Muscle of arm (tissue), 12 donors: ENCODE data around the gene TGFBR2. TPM values are rescaled to one million over a fixed set of nuclear protein-coding genes. Genes with fewer than 3 reads are reported as not detected.
"Not testable (repeated sequence)": the region's sequence is repeated elsewhere in the genome, so short reads cannot be mapped to it uniquely, and the experiment has no call there.

ENCODE experiments used
- DNase-seq: peaks from one replicate; pipeline ENCODE4 v3.0.0-alpha.2; 2013
- polyA plus RNA-seq, 12 donors: library from polyadenylated mRNA; unstranded; fragments of 120-200 nt; gene quantifications; one replicate each; pipeline ENCODE4 v1.2.1, GENCODE V29; 2013; ENCODE audit not compliant: insufficient read length in 12 of 12

TGFBR2 gene
- polyA plus RNA-seq, 12 donors, result 55.8 to 139 (median 66.5) TPM

DNA sequence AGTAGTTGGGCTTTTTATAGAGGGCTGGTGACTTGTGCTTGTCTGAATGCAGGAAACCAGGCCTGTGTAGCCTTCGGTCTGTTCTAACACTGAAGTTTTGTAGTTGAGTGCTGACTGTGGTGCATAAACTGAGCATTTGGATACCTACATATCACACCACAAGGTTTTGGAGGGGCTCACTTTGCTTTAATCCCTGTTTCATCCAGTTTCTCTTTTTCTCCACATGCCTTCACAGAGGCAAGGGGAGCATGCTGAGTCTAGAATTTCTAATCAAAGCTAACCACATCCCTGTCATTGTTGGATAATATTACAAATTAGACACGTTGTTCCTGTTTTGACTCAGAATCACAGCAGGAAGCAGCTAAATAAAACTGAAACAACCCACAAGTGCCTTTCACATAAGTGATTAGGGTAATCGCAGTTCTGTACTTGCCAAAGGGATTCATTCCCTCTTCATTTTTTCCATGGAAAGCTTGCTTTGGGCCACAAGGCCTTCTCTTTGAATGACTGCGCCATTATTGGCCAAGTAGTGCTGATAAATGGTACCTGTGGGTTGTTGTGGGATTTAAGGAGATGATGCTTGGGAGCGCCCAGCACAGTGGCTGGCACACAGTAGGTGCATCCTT, 48.9 kb downstream of the TGFBR2 start:
- no peak for DNase-seq

DNA sequence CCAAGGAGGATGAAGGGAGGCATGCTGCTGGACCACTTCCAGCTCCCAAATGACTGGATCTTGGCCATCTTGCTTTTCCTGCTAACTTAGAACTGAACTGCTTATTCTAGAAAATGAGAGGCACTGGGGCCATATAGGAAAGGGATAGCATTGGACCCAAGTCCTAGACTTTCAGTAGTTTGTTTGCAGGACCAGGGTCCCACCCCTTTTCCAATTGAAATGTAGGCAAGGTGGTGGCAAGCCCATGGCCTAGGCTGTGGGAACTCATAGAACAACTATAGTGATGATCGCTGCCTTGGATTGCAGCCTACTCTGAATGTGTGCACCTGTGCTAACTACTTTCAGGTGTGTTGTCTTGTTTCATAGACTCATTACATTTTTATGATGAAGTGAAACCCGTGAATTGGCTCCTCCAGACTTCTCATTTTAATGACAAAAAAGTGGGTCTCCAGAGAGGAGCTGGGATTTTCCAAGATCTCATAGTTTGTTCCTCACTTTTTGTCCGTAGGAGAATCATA, 50.3 kb downstream of the TGFBR2 start:
- DNase-seq, result no peak

DNA sequence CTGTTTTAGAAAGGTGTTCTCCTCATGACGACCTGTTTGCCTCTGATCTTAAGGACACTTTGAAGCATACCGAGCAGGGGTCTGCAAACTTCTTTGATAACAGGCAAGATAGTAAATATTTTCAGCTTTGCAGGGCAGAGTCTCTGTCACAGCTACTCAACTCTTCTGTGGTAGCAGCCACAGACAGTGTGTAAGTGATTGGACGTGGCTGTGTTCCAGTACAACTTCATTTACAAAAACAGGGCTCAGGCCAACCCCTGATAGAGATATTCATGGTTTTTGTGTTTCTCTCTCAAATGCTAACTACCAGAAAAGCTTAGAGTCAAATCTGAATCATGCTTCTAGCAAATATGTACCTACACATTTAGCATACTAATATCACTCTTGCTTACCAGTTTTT, 51.5 kb downstream of the TGFBR2 start:
- no peak for DNase-seq

DNA sequence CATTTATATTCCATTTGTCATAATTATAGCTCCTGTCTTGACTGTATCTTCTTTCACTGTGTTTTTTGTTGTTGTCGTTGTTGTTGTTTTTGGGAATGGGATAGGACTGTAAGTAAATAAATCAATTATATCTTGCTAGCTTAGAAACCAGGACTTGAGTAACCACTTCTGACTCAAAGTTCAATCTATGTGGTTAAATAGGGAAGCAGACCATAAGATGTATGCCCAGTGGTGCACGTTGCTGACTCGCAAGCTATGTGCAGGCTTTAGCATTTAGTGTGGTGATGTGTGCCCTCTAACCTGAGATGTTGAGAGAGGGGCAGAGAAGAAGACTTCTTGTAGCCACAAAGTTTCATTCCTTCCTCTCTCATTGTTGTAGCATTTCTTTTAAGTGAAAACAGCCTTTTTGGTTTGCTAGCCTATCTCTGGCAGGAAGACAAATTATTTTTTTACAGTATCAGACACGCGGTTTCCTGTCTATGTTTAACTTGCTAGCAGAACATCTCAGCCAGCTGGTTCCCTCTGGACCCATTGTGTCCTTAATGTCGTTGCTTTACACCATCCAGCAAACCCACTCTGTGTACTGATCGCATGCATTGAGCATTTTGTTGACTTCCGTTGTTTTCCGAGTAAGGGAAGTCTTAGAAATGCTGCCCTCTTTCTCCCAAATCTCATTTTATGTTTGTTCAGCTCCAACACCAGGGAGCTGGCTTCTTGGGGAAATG, 52.1 kb downstream of the TGFBR2 start:
- peak; percentile 57 for DNase-seq

DNA sequence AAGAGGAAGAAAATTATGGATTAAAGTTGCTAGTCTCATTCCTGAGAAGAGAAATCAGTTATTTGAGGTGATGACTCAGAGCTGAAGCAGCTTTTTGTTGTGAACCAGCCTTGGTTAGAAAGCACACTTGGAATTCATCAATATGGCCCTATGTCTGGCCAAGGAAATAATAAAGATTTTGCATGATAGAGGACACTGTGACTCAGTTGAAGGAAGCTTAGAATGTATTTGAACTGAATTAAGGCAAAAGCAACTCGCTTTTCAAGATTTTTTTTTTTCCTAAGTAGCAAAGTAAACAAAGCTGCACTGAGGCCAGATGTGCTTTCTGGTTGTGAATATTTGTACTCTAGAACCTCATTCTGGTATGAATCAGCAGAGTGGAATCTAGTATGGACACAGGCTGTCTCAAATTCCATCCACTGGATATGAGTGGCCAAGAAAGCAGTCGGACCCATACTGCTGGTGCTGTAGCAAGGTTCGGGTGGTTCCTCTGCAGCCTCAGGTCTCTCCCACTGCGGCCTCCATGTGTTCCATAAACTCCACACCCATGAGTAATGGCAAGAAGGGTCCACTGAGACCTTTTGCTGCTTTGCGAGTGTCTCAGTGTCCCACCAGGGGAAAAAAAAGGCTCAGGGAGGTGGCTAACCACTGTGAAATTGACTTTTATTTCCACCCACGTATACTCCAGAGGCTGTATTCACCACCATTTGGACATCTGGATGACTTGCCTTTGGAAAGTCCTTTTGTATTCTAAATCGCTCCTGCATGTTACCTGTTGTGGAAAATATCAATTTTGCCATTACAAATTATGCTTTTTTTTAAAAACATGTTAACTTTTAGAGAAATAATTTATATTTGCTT, 53.1 kb downstream of the TGFBR2 start:
- DNase-seq, result no peak

DNA sequence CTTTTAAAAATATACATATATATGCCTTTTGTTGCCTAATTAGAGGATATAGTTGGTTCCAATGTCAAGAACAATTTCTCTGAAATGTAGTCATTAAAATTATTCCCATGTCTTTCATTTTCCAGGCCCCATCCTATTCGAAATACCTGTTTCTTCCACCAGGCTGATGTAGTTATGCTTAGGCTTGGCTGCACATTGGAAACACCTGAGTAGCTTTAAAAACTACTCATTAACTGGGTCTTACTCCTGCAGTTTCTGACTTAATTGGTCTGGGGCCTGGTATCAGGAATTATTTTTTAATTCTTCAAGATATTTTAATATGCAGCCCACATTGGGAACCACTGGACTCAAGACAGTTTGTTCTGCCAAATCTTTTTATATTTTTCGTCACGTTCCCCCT, 53.7 kb downstream of the TGFBR2 start:
- DNase-seq, result no peak

DNA sequence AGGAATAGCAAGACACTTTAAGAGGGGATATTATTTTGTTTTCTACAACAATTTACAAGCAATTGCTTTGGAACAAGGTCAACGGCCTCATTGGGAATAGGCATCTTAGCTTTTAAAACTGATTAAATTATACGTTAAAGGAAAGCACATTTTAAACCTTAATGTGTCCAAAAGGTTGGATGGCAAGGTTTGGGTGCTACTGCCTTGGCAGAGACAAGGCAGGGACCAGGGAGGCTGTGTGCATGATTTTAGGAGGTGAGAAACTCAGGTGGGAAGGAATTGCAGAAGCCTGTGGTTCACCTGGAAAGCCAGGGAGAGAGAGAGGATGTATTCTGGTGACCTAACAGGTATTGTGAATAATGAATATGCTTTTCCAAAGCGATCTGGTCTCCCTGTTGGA, 54.3 kb downstream of the TGFBR2 start:
- no peak for DNase-seq

DNA sequence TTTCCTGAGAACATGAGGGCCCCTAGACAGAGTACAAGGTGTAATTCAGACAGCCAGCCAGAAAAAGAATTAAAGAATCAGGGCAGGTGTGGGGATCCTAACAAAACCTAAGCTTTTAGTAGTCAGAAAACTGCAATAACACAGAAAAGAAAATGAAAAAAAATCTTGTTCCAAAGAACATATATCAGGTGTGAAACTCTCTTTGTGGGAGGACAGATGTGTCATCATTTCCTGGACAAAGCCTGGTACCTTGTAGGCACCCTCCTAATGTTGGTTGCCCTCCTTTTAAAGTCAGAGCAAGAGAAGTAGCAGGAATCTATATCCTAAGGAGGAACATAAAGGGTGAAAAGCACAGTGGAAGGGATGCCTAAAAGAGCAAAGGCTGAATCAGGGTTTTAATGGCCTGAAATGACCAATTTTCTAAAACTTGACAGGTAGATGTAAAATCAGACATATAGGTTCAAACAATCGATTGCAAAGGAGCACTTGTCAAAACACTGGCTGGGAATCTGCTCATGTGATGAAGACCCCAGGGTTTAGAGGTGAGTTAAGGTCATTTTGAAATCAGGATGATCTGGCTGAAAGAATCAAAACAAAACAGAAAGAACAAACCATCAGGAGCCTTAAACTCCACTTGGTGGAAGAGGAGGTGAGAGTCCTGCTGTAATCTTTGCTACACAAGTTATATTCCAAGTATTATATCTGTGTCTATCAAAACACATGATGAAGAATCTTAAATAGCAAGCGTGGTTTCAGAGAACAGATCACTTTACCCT, 54.9 kb downstream of the TGFBR2 start:
- no peak for DNase-seq

DNA sequence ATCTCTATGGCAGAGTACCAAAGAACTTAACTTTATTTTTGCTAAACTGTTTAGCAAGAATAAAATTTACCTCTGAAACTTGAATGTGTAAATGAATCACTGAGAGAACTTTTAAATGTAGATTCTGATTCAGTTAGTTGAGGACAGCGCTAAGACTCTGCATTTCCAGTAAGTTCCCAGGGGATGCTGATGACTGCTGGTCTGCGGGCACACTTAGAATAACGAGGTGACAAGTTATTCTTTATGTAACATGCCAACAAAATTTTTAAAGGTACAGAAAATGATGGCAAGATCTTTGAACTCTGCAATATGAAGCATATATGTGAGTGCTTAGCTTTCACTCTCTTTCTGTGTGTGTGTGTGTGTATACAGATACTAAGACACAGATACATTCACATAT, 56.4 kb downstream of the TGFBR2 start:
- no peak for DNase-seq

DNA sequence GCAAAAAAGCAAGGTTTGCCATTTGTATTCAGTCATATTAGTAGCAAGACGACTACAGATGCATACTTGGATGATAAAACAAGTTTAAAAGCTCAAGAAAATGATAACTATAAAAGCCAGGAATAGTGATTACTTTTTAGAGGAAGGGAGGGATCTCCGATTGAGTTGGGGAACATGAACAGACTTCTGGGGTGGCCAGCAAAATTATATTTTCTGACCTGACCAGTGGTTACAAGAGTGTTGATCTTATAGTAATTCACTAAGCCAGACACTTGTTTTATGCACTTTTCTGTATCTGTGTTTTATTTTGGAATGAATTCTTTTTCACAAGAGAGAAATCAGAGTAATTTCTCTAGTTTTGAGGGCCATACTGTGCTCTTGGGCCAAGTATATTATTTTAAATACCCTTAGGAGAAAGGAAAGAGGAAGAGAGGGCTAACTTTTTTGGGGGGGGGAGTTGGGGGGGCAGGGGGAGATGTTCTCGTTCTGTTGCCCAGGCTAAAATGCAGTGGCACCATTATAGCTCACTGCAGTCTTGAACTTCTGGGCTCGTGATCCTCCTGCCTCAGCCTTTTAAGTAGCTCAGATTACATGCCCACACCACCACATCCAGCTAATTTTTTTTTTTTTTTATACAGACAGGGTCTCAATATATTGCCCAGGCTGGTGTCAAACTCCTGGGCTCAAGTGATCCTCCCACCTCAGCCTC, 57.3 kb downstream of the TGFBR2 start:
- no peak for DNase-seq

DNA sequence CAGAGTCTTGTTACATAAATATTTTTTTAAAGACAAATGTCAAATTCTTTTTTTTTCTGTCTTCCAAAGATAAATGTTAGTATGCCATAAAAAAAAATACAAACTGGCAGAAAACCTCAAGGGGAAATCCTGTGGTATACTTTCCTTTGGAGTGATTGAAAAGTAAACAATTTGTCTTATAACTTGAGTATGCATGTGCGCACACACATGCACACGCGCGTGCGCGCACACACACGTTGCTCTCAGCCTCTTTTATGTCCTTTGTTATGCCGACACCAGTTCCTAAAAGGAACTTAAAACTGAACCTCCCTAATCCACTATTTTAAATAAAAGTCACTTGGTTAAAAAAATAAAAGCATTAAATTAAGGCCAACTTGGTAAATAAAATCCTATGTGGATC, 58.1 kb downstream of the TGFBR2 start:
- DNase-seq, result no peak

DNA sequence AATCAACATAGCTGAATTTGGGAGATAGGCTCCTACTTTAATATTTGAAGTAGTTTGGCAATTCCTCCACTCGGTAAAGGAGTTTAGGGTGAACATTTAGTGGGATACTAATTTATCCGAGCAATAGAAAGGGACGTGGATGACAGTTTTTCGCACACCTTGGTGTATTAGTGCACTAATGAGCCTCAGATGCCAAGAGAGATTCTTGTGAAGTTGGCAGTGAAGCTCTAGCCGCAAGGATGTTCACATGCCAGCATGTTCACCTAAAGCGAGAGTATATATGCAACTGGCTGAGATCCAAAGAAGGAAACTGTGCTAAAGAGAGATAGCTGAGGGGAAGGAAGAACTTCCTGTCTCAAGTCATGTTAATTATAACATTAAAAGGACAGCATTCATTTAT, 58.5 kb downstream of the TGFBR2 start:
- no peak for DNase-seq

DNA sequence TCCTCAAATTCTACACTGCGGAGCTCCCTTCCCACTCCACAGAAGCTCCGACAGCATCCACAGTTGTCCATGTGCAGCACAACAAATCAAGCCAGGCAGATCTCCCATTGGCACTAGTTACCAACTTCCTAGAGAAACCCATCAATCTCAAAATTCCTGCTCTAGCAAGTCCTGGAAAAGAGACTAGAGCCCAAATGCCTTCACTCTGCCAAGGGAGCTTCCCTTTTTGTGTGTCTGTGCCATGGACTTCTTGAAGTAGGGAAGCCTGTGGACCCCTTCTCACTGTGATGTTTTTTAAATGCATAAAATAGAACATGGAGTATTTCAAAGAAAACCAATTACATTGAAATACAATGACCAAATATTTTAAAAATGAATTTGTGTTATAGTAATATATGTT, 59.1 kb downstream of the TGFBR2 start:
- no peak for DNase-seq

DNA sequence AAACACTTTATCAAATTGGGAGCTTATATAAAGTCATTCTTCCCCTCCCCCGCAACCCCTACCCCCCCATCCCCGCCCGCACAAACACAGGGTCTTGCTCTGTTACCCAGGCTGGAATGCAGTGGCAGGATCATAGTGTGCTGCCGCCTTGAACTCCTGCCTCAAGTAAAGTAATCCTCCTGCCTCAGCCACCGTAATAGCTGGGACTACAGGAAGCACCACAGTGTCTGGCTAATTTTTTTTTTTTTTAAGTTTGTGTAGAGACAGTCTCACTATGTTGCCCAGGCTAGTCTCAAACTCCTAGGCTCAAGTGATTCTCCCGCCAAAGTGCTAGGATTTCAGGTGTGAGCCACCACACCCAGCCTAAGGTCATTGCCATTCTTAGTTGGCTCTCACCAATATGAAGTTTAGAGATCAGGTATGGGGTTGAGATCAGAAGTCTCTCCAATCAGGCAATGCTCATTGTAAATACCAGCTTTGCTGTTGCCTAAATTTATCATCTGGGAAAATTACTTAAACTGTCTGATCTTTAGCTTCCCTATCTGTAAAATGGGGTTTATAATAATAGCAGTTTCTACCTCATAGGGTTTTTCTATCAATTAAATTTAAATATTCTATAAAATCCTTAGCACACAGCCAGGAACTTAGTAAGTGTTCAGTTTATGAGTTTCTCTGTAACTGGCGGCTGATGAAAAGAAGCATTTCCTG, 60.3 kb downstream of the TGFBR2 start:
- DNase-seq, result no peak

DNA sequence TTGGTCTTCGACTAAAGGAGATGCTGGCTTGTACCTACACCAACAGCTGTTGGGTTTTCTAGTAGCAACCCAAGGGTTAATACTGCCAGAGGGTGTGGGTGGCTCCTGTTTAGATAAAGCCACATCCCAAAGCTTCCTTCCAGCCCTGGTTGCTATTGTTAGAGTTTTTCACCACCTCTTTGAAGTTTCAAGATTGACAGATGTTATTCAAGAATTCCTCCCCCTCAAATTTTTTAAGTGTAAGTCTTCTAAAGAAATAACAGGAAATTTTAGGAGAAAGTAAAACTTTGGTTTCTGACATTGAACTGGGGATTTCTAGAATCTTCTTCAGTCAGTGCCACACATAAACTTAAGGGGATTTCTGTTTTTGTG, 60.9 kb downstream of the TGFBR2 start:
- DNase-seq, result no peak

DNA sequence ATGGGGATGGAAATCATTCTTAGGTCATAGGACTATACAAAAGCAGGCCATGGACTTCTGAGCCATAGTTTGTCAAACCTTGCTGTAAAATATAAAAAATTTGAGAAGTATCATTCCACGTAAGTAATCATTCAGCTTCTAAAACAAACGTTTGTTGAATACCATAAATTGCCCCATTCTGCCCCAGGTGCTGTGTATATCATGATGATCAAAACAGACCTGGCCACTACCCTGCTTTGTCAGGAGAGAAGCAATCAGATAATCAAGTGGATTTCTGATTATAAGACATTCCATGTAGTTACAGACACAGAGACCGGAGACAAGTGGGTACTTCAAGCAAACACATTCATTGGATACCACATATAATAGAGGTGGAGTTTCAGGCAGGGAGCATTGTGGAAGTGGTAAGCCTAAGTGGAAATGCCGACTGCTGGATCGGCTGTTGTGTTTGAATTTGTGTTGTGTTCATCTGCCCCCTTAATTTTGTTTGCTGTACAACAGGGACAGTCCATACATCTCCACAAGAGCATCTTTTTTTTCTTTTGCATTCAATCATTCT, 61.7 kb downstream of the TGFBR2 start:
- DNase-seq, result no peak

DNA sequence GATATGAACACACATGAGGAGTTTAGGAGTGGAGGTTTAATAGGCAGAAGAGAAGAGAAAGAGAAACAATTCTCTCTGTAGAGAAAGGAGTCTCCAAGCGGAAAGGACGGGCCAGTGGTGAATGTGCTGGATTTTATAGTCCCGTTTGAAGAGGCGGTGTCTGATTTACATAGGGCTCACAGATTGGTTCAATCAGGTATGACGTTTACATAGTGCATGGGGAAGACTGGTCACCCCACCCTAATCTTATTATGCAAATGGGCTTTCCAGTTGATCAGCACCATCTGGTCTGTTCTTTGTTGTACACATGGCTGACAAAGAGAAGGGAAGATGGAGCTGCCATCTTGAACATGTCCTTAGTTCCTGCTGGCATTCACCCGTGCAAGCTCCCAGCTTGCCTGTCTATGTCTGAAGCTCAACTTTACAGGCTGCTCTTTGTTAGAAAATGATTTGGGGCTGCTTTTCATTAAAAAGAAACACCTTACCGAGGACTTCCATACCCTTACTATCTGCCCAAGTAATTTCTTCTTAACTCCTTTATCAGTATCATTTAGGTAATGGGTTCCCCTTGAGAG, 63.0 kb downstream of the TGFBR2 start:
- not testable (repeated sequence) for DNase-seq

DNA sequence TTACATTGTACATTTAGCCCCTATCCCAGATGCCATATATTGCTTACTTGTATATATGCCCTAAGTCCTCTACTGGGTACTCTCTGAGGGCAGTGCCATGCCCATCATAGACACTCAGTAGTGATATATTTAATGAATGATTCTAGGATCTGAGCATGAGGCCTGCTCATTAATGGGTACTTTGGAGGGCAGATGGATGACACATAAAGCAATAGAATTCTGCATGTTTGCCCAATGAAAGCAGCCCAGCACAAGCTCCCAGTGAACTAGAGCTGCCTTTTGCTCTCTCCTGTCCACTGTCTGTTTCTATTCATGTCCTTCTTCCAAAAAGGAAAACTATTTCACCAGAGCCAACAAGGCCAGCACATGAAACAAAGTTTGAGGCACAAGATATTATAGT, 63.9 kb downstream of the TGFBR2 start:
- DNase-seq, result no peak

DNA sequence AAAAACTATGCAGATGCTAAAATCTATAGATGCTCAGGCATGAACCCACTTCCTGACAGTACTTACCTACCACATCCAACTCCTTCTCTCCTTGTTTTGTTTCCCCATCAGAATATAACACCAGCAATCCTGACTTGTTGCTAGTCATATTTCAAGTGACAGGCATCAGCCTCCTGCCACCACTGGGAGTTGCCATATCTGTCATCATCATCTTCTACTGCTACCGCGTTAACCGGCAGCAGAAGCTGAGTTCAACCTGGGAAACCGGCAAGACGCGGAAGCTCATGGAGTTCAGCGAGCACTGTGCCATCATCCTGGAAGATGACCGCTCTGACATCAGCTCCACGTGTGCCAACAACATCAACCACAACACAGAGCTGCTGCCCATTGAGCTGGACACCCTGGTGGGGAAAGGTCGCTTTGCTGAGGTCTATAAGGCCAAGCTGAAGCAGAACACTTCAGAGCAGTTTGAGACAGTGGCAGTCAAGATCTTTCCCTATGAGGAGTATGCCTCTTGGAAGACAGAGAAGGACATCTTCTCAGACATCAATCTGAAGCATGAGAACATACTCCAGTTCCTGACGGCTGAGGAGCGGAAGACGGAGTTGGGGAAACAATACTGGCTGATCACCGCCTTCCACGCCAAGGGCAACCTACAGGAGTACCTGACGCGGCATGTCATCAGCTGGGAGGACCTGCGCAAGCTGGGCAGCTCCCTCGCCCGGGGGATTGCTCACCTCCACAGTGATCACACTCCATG, 65.3 kb downstream of the TGFBR2 start:
- no peak for DNase-seq
